HUES48 (cell line): ENCODE data around the gene TMIGD1.
"Not testable (repeated sequence)": the region's sequence is repeated elsewhere in the genome, so short reads cannot be mapped to it uniquely, and the experiment has no call there.

Experiments
- H3K27ac ChIP-seq: one replicate; pipeline ENCODE4 v1.7.0; 2013; ENCODE audit warnings: low read depth, low read length, inconsistent platforms
- H3K27me3 ChIP-seq: 2 replicates; pipeline ENCODE4 v1.6.1; 2013; ENCODE audit warnings: mild to moderate bottlenecking, low read length; ENCODE audit not compliant: control insufficient read depth, insufficient read depth
- H3K36me3 ChIP-seq: 2 replicates; pipeline ENCODE4 v1.6.1; 2013; ENCODE audit warnings: low read length; ENCODE audit not compliant: control insufficient read depth, insufficient read depth
- H3K4me1 ChIP-seq: 2 replicates; pipeline ENCODE4 v1.6.1; 2013; ENCODE audit warnings: mild to moderate bottlenecking, low read length; ENCODE audit not compliant: control insufficient read depth, insufficient read depth
- H3K4me3 ChIP-seq: 2 replicates; pipeline ENCODE4 v1.5.1; 2013; ENCODE audit warnings: mild to moderate bottlenecking, low read depth, low read length
- H3K9ac ChIP-seq: 2 replicates; pipeline ENCODE4 v1.6.1; 2013; ENCODE audit warnings: mild to moderate bottlenecking, low read depth, low read length, moderate library complexity
- H3K9me3 ChIP-seq: 2 replicates; pipeline ENCODE4 v1.6.1; 2013; ENCODE audit warnings: low read length; ENCODE audit not compliant: control insufficient read depth, insufficient read depth

TMIGD1 gene

GRCh38 chr17:30357476-30357875 is 23.6 kb upstream of the TMIGD1 start:
- Histone ChIP-seq H3K27me3 (no peaks in the 10 kb centered on the region), H3K9ac (no peak overlapping the region), H3K36me3 (no peaks in the 10 kb centered on the region), H3K4me1 (no peaks in the 10 kb centered on the region), H3K9me3 (peaks cover 5% of the 10 kb centered on the region; the same call in 1 of the 2 replicates), H3K4me3 (no peak overlapping the region), H3K27ac (no peak overlapping the region)

GRCh38 chr17:30354701-30355100 is 20.8 kb upstream of the TMIGD1 start:
- Histone ChIP-seq H3K27me3 (no peaks in the 10 kb centered on the region), H3K4me1 (no peaks in the 10 kb centered on the region), H3K27ac (no peak overlapping the region), H3K9ac (no peak overlapping the region), H3K9me3 (no peaks in the 10 kb centered on the region), H3K36me3 (no peaks in the 10 kb centered on the region), H3K4me3 (no peak overlapping the region)

GRCh38 chr17:30352240-30352814 is 18.5 kb upstream of the TMIGD1 start:
- Histone ChIP-seq H3K27ac (no peak overlapping the region), H3K36me3 (no peaks in the 10 kb centered on the region), H3K27me3 (no peaks in the 10 kb centered on the region), H3K4me3 (no peak overlapping the region), H3K9me3 (no peaks in the 10 kb centered on the region), H3K4me1 (no peaks in the 10 kb centered on the region), H3K9ac (no peak overlapping the region)

- Histone ChIP-seq H3K36me3 (no peaks in the 10 kb centered on the region), H3K4me1 (no peaks in the 10 kb centered on the region), H3K4me3 (no peak overlapping the region), H3K9ac (no peak overlapping the region), H3K27ac (no peak overlapping the region), H3K27me3 (no peaks in the 10 kb centered on the region), H3K9me3 (no peaks in the 10 kb centered on the region)
Observed at GRCh38 chr17:30351735-30352134, 17.9 kb upstream of the TMIGD1 start.

- H3K36me3 ChIP-seq, H3K4me1 ChIP-seq, H3K9ac ChIP-seq, H3K9me3 ChIP-seq, H3K4me3 ChIP-seq, H3K27ac ChIP-seq, H3K27me3 ChIP-seq: not testable (repeated sequence)
Observed at GRCh38 chr17:30351263-30351662, 17.4 kb upstream of the TMIGD1 start.

- Histone ChIP-seq H3K36me3 (no peaks in the 10 kb centered on the region), H3K4me3 (no peak overlapping the region), H3K27ac (no peak overlapping the region), H3K9ac (no peak overlapping the region), H3K4me1 (no peaks in the 10 kb centered on the region), H3K27me3 (no peaks in the 10 kb centered on the region), H3K9me3 (no peaks in the 10 kb centered on the region)
Observed at GRCh38 chr17:30349252-30349651, 15.4 kb upstream of the TMIGD1 start.

GRCh38 chr17:30347488-30347887 is 13.6 kb upstream of the TMIGD1 start:
- Histone ChIP-seq H3K9ac (no peak overlapping the region), H3K36me3 (no peaks in the 10 kb centered on the region), H3K27ac (no peak overlapping the region), H3K9me3 (no peaks in the 10 kb centered on the region), H3K27me3 (no peaks in the 10 kb centered on the region), H3K4me1 (no peaks in the 10 kb centered on the region), H3K4me3 (no peak overlapping the region)

GRCh38 chr17:30346221-30346795 is 12.5 kb upstream of the TMIGD1 start:
- no peak overlapping the region for H3K9ac ChIP-seq
- H3K27ac ChIP-seq, result no peak overlapping the region
- no peak overlapping the region for H3K4me3 ChIP-seq
- H3K4me1 ChIP-seq, result no peaks in the 10 kb centered on the region
- H3K9me3 ChIP-seq, result no peaks in the 10 kb centered on the region
- no peaks in the 10 kb centered on the region for H3K27me3 ChIP-seq
- H3K36me3 ChIP-seq, result no peaks in the 10 kb centered on the region

GRCh38 chr17:30345527-30346075 is 11.7 kb upstream of the TMIGD1 start:
- Histone ChIP-seq H3K9ac (no peak overlapping the region), H3K27ac (no peak overlapping the region)

GRCh38 chr17:30345089-30345433 is 11.2 kb upstream of the TMIGD1 start:
- H3K27ac ChIP-seq, result no peak overlapping the region
- H3K27me3 ChIP-seq, result no peaks in the 10 kb centered on the region
- no peaks in the 10 kb centered on the region for H3K9me3 ChIP-seq
- H3K4me3 ChIP-seq, result no peak overlapping the region
- H3K9ac ChIP-seq, result no peak overlapping the region
- H3K36me3 ChIP-seq, result no peaks in the 10 kb centered on the region
- H3K4me1 ChIP-seq, result peaks cover 9% of the 10 kb centered on the region

More at GRCh38 chr17:30345527-30346075, 11.7 kb upstream of the TMIGD1 start:
- no peaks in the 10 kb centered on the region for H3K9me3 ChIP-seq
- H3K36me3 ChIP-seq, result no peaks in the 10 kb centered on the region
- no peak overlapping the region for H3K4me3 ChIP-seq
- H3K4me1 ChIP-seq, result peaks cover 4% of the 10 kb centered on the region
- H3K27me3 ChIP-seq, result no peaks in the 10 kb centered on the region

GRCh38 chr17:30344283-30345088 is 10.6 kb upstream of the TMIGD1 start:
- Histone ChIP-seq H3K9me3 (no peaks in the 10 kb centered on the region), H3K9ac (no peak overlapping the region), H3K4me1 (peaks cover 11% of the 10 kb centered on the region), H3K4me3 (no peak overlapping the region), H3K27me3 (no peaks in the 10 kb centered on the region), H3K27ac (no peak overlapping the region), H3K36me3 (no peaks in the 10 kb centered on the region)
